Measurements from ENCODE around the gene CMIP. TPM values are rescaled to one million over a fixed set of nuclear protein-coding genes. Genes with fewer than 3 reads are reported as not detected.
A peak's percentile ranks its signal among the peaks of the same experiment; 100 is the strongest.

CMIP gene
- total RNA-seq, 1 experiment from 2014 or later, result 16.0 TPM

- no peak for DNase-seq (ENCODE audit: low read depth)
- in situ Hi-C loops (cut with HindIII; ENCODE audit: low pct_unique_long_range_greater_than_20kb, low sequenced_read_pairs), result no loop called here
These were observed 11.3 kb downstream of the CMIP start for GRCh38 chr16:81455720-81456494.

GRCh38 chr16:81456523-81457325 is 12.1 kb downstream of the CMIP start:
- no peak for DNase-seq (ENCODE audit: low read depth)
- in situ Hi-C loops (cut with HindIII; ENCODE audit: low pct_unique_long_range_greater_than_20kb, low sequenced_read_pairs), result no loop called here

DNA sequence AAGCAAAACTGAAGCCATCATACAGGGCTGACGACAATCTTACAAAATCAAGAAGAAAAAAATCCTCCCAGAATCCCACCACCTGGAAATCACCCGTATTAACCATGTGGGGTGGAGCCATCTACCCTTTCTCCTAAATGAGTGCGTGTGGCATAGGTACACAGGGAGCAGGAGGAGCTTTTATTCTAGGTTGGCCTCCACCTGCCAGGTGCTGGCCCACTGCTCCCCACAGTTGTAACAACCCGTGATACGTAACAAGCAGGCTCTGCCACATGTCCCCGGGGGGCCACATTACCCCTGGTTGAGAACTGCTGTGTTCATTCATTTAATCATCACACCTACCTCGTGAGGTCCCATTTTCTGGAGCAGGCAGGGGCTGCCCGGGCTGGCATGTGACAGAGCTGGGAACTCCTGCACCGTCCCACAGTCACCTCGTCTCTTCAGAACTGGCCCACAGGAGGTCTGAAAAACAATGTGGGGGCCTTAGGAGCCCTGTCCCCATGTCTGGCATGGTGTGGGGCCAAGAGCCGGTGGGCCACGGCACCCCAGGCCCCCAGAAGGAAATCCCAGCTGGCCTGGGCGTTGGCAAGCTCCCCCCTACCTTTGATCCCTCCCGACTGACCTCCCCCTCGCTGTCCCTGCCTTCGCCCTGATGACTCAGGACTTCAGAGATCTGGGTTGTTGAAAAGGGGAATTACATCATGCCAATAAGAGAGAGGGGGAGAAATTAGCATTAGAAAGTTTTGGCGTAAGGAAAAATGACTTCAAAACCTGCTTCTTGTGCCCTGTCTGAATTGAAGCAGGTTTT is 12.9 kb downstream of the CMIP start:
- DNase-seq (ENCODE audit: low read depth), result peak; percentile 70
- in situ Hi-C loops (cut with HindIII; ENCODE audit: low pct_unique_long_range_greater_than_20kb, low sequenced_read_pairs), result no loop called here

GRCh38 chr16:81458149-81458669 is 13.6 kb downstream of the CMIP start:
- in situ Hi-C loops (cut with HindIII; ENCODE audit: low pct_unique_long_range_greater_than_20kb, low sequenced_read_pairs), result no loop called here
- no peak for DNase-seq (ENCODE audit: low read depth)

DNA sequence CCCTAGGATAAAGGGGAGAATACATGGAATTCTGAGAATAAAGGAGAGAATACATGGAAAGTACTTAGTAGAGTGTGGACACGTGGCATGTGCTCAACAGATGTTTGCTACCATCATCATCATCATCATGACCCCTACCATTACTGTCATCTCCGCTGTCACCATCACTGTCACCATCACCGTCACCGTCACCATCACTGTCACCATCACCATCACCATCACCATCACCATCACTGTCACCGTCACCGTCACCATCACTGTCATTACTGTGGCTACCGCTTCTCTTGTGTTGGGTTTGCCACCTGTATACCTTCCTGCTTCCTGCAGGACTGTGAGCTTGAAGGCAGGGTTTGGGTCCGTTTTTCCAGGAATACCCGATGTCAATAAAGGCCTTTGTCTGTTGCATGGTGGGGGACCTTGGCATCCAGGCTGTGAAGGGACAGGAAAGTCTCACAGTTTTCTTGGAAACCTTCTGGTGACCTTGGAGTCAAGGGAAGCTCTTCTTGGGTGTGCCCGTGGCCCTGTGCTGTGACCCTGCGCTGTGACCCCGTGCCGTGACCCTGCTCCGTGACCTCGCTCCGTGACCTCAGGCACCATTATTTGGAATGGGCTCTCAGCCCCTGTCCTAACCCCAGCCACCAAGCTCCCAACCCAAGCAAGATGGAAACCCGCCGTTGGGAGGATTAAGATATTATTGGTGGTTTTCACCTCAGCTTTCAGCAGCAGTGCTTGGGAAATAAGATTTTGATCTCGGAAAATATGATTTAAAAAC is 14.4 kb downstream of the CMIP start:
- no peak for DNase-seq (ENCODE audit: low read depth)
- in situ Hi-C loops (cut with HindIII; ENCODE audit: low pct_unique_long_range_greater_than_20kb, low sequenced_read_pairs), result no loop called here

DNA sequence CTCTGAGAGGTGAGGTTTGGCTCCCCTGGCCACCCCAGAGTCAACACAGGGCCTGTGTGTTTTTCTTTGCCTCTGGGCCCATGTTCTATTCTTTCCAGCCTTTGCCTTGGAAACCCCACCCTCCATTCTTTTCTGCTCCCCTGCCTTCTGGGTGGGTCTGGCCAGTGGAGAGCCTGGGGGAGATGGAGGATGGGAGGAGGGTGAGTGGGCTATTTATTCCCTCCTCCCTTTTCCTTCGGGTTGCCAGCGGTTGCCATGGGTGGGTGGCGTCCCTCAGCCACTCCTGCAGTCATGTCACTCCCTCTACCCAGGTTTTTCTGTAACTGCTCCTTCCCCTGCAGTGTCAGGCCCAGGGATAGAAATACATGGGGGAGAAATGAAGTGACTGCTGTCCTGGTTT is 15.5 kb downstream of the CMIP start:
- in situ Hi-C loops (cut with HindIII; ENCODE audit: low pct_unique_long_range_greater_than_20kb, low sequenced_read_pairs), result no loop called here
- DNase-seq (ENCODE audit: low read depth), result no peak

DNA sequence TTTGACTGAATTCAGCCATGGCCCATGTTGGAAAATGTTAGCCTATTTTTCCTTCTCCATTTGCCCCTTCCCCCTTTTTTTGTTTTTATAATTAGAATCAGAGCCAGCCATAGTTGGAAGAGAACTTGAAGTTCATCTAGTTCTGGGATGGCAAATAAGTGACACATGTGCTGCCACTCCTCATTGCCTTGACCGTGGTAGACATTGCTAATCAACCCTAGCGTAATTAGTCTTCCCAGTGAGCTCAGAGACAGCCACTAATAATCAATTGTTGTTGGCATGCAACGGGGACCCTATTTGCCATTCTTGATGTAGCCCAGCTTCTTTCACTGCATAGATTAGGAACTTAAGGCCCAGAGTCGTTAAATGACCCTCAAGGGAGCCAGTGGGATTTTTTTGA is 16.6 kb downstream of the CMIP start:
- DNase-seq (ENCODE audit: low read depth), result no peak

DNA sequence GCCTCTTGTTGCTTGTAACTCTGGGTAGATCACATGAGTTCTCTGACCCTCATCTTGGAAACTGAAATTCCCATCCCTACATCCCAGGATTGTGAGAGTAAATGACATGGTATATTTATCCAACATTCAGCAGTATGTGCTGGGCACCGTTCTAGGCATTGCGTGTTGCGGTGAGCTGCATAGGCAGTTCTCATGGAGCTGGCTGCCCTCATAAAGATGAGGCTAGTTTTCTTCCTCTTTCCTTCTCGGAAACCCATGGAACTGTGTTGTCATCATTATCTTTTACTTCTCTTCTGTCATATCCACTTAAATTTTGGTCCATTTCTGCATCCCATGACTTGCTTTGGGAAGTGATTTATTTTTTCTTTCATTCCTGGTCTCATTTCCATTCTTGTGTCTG is 17.2 kb downstream of the CMIP start:
- DNase-seq (ENCODE audit: low read depth), result no peak
- in situ Hi-C loops (cut with HindIII; ENCODE audit: low pct_unique_long_range_greater_than_20kb, low sequenced_read_pairs), result no loop called here

More for the DNA sequence above, 16.6 kb downstream of the CMIP start:
- in situ Hi-C loops (cut with HindIII; ENCODE audit: low pct_unique_long_range_greater_than_20kb, low sequenced_read_pairs), result no loop called here

GRCh38 chr16:81462683-81463082 is 18.1 kb downstream of the CMIP start:
- in situ Hi-C loops (cut with HindIII; ENCODE audit: low pct_unique_long_range_greater_than_20kb, low sequenced_read_pairs), result no loop called here
- no peak for DNase-seq (ENCODE audit: low read depth)

- in situ Hi-C loops (cut with HindIII; ENCODE audit: low pct_unique_long_range_greater_than_20kb, low sequenced_read_pairs), result no loop called here
- DNase-seq (ENCODE audit: low read depth), result no peak
These were observed 18.8 kb downstream of the CMIP start for GRCh38 chr16:81463296-81463890.

DNA sequence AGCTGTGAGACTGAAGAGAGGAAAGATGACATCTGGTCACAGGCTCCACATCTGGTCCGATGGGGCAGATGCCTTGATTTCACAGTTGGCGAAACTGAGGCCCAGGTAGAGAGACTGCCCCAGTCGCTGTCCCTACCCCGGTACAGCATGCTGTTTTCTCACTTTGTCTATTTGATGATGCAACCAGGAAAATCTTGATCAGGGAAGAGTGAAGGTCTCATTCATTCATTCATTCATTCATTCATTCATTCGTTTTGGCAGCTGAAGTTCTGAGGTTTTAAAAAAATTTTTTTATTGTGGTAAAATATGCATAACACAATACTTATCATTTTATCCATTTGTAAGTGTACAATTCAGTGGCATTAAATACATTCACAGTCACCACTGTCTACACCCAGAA is 19.7 kb downstream of the CMIP start:
- in situ Hi-C loops (cut with HindIII; ENCODE audit: low pct_unique_long_range_greater_than_20kb, low sequenced_read_pairs), result no loop called here
- no peak for DNase-seq (ENCODE audit: low read depth)

- in situ Hi-C loops (cut with HindIII; ENCODE audit: low pct_unique_long_range_greater_than_20kb, low sequenced_read_pairs), result no loop called here
- DNase-seq (ENCODE audit: low read depth), result no peak
These were observed 20.9 kb downstream of the CMIP start for GRCh38 chr16:81465375-81465943.

- DNase-seq (ENCODE audit: low read depth), result no peak
- in situ Hi-C loops (cut with HindIII; ENCODE audit: low pct_unique_long_range_greater_than_20kb, low sequenced_read_pairs), result no loop called here
These were observed 21.9 kb downstream of the CMIP start for GRCh38 chr16:81466356-81466980.

DNA sequence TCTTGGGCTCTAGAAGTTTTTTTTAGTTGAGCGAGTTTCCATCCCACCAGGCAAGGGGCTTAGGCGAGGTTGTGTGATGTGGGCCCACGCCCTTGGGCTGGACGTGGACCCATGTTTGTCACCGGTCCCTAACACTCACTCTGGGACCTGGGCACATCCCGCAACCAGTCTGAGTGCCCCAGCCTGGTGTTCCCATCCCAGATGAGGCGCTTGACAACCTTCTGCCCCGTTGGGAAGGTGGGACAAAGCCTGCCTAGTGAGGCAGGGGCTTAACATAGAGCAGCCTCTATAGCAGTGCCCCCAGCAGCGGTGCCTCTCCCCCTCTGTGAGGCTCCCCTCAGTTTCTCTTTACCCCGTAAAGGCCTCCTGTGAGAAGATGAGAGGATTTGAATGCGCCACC is 22.5 kb downstream of the CMIP start:
- DNase-seq (ENCODE audit: low read depth), result no peak
- in situ Hi-C loops (cut with HindIII; ENCODE audit: low pct_unique_long_range_greater_than_20kb, low sequenced_read_pairs), result no loop called here

DNA sequence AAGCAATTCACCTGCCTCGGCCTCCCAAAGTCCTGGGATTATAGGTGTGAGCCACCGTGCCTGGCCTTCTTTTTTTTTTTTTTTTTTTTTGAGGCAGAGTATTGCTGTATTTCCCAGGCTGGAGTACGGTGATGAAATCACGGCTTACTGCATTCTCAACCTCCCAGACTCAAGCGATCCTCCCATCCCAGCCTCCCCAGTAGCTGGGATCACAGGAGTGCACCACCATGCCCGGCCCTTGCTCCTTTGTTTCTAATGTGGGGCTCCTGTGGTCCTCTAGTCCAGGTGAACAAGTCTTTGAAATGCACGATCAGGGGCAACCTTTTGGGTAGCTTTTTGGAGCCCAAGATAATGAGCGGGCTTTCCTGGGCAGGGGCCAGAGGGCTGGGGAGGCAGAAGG is 23.2 kb downstream of the CMIP start:
- in situ Hi-C loops (cut with HindIII; ENCODE audit: low pct_unique_long_range_greater_than_20kb, low sequenced_read_pairs), result no loop called here
- DNase-seq (ENCODE audit: low read depth), result no peak

GRCh38 chr16:81468269-81468902 is 23.8 kb downstream of the CMIP start:
- DNase-seq (ENCODE audit: low read depth), result no peak
- in situ Hi-C loops (cut with HindIII; ENCODE audit: low pct_unique_long_range_greater_than_20kb, low sequenced_read_pairs), result no loop called here

Measured in Caki2 (cell line).